ENCODE data around the gene BTBD9.

DNA sequence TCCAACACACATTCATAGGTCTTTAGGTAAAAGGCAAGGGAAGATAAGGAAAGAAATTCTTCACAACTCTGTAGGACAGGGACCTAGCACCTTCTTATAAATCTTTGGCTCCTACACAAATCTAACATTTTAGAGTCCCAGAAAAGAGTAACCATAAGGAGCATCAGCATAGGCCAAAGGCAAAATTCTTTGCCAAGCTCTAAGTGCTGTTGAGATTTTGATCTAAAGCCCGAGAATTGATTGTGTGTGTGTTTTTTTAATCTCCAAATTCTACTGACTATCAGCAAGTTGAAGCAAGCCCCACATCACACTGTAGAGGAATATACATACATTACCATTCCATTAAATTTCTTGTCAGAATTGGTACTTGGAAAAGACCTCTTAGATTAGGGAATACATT, 233.6 kb downstream of the BTBD9 start:
- TF ChIP-seq, protein P1, sequence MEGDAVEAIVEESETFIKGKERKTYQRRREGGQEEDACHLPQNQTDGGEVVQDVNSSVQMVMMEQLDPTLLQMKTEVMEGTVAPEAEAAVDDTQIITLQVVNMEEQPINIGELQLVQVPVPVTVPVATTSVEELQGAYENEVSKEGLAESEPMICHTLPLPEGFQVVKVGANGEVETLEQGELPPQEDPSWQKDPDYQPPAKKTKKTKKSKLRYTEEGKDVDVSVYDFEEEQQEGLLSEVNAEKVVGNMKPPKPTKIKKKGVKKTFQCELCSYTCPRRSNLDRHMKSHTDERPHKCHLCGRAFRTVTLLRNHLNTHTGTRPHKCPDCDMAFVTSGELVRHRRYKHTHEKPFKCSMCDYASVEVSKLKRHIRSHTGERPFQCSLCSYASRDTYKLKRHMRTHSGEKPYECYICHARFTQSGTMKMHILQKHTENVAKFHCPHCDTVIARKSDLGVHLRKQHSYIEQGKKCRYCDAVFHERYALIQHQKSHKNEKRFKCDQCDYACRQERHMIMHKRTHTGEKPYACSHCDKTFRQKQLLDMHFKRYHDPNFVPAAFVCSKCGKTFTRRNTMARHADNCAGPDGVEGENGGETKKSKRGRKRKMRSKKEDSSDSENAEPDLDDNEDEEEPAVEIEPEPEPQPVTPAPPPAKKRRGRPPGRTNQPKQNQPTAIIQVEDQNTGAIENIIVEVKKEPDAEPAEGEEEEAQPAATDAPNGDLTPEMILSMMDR (IDR thresholded peaks at IDR 0.05; ENCODE audit: borderline replicate concordance, extremely low read depth, low read length, poor library complexity, severe bottlenecking), result no peak
- no peak for TF ChIP-seq EZH2 (IDR thresholded peaks at IDR 0.05; ENCODE audit: borderline replicate concordance, low read depth, low read length, severe bottlenecking)

Data from DND-41 (cell line).